GM13976 (cell line): ENCODE results near the gene SLC37A2.
"Not testable (repeated sequence)": the region's sequence is repeated elsewhere in the genome, so short reads cannot be mapped to it uniquely, and the experiment has no call there.

Experiments used
- DNase-seq: peaks from one replicate; pipeline ENCODE4 v3.0.0; 2012; ENCODE audit warnings: low spot score
- CTCF ChIP-seq: IDR thresholded peaks from 2 replicates; pipeline ENCODE4 v1.5.1; 2012; ENCODE audit warnings: borderline replicate concordance, mild to moderate bottlenecking; ENCODE audit not compliant: insufficient read depth; ENCODE audit errors: extremely low read depth, missing control alignments, control extremely low read depth
- in situ Hi-C: fragments of 300-500 bp; cut with MboI; formaldehyde crosslinking; loops from one replicate; pipeline ENCODE4 v1.12.0; 2022; ENCODE audit warnings: low sequenced_read_pairs, mixed read lengths, inconsistent platforms; ENCODE audit not compliant: unreplicated experiment

Gene SLC37A2

GRCh38 chr11:125049164-125049792, 13.8 kb upstream of the SLC37A2 start:
- no peak for DNase-seq
- in situ Hi-C loops: no loop called here
- no peak for TF ChIP-seq CTCF

- in situ Hi-C loops: no loop called here
- no peak for TF ChIP-seq CTCF
- DNase-seq: no peak
Observed at GRCh38 chr11:125052047-125052446, 11.1 kb upstream of the SLC37A2 start.

GRCh38 chr11:125053167-125053566, 9.9 kb upstream of the SLC37A2 start:
- in situ Hi-C loops: no loop called here
- DNase-seq: no peak
- TF ChIP-seq CTCF: no peak

GRCh38 chr11:125055107-125055715, 7.9 kb upstream of the SLC37A2 start:
- in situ Hi-C loops: no loop called here
- no peak for DNase-seq
- no peak for TF ChIP-seq CTCF

- DNase-seq, in situ Hi-C loops: not testable (repeated sequence)
Observed at GRCh38 chr11:125056111-125056510, 7.0 kb upstream of the SLC37A2 start.

- in situ Hi-C loops: no loop called here
- no peak for TF ChIP-seq CTCF
- DNase-seq: no peak
Observed at GRCh38 chr11:125056931-125057692, 6.0 kb upstream of the SLC37A2 start.

- in situ Hi-C loops: no loop called here
- TF ChIP-seq CTCF: no peak
- no peak for DNase-seq
Observed at GRCh38 chr11:125057693-125058016, 5.5 kb upstream of the SLC37A2 start.
